KMS-11 (cell line): ENCODE measurements around the gene PHF21B.

Experiments
- H2AFZ ChIP-seq: fragments of 200-600 bp; sonication (generic); 2 replicates; pipeline ENCODE4 v1.6.1; 2016; ENCODE audit warnings: antibody characterized with exemption, mixed run types, low read depth
- H3K27ac ChIP-seq: fragments of 200-600 bp; sonication (generic); 2 replicates; pipeline ENCODE4 v1.6.1; 2016; ENCODE audit warnings: mild to moderate bottlenecking, mixed run types
- H3K27me3 ChIP-seq: fragments of 200-600 bp; sonication (generic); 2 replicates; pipeline ENCODE4 v1.6.1; 2017; ENCODE audit warnings: mild to moderate bottlenecking, low read depth, mixed run types, moderate library complexity; ENCODE audit not compliant: insufficient read depth
- H3K36me3 ChIP-seq: fragments of 200-600 bp; sonication (generic); 2 replicates; pipeline ENCODE4 v1.6.1; 2017; ENCODE audit warnings: mild to moderate bottlenecking, mixed run types; ENCODE audit not compliant: insufficient read depth
- H3K4me1 ChIP-seq: fragments of 200-600 bp; sonication (generic); 2 replicates; pipeline ENCODE4 v1.6.1; 2016; ENCODE audit warnings: mild to moderate bottlenecking, low read depth, mixed run types; ENCODE audit not compliant: poor library complexity, severe bottlenecking
- H3K4me2 ChIP-seq: fragments of 200-600 bp; sonication (generic); 2 replicates; pipeline ENCODE4 v1.7.0; 2016; ENCODE audit warnings: mild to moderate bottlenecking, mixed run types
- H3K4me3 ChIP-seq: fragments of 200-600 bp; sonication (generic); IDR thresholded peaks from 2 replicates; pipeline ENCODE4 v1.6.1; 2017; ENCODE audit warnings: low read depth, low read length, mixed read lengths; ENCODE audit not compliant: insufficient read depth
- H3K79me2 ChIP-seq: fragments of 200-600 bp; sonication (generic); 2 replicates; pipeline ENCODE4 v1.6.1; 2016; ENCODE audit warnings: low read depth, mixed run types; ENCODE audit not compliant: insufficient read depth
- H3K9ac ChIP-seq: fragments of 200-600 bp; sonication (generic); 2 replicates; pipeline ENCODE4 v1.6.1; 2016; ENCODE audit warnings: mild to moderate bottlenecking, mixed run types
- H4K20me1 ChIP-seq: fragments of 200-600 bp; sonication (generic); 2 replicates; pipeline ENCODE4 v1.6.1; 2016; ENCODE audit warnings: mild to moderate bottlenecking, mixed run types; ENCODE audit not compliant: insufficient read depth
- CTCF ChIP-seq: fragments of 200-600 bp; sonication (generic); conservative IDR thresholded peaks from 2 replicates; pipeline ENCODE4 v1.6.1; 2017; ENCODE audit warnings: low read depth, mild to moderate bottlenecking, antibody characterized with exemption, low read length, moderate library complexity, mixed read lengths

PHF21B gene

GRCh38 chr22:44995715-44996114 lies 14.1 kb downstream of the PHF21B start:
- Histone ChIP-seq H3K4me1 (no peaks in the 10 kb centered on the region), H3K79me2 (no peaks in the 10 kb centered on the region), H2AFZ (no peak overlapping the region), H3K36me3 (no peaks in the 10 kb centered on the region), H3K4me2 (no peak overlapping the region), H3K9ac (no peak overlapping the region), H3K4me3 (no peak overlapping the region), H3K27me3 (peaks cover 60% of the 10 kb centered on the region; the same call in 1 of the 2 replicates), H4K20me1 (no peaks in the 10 kb centered on the region), H3K27ac (no peak overlapping the region)
- no peak for TF ChIP-seq CTCF

DNA sequence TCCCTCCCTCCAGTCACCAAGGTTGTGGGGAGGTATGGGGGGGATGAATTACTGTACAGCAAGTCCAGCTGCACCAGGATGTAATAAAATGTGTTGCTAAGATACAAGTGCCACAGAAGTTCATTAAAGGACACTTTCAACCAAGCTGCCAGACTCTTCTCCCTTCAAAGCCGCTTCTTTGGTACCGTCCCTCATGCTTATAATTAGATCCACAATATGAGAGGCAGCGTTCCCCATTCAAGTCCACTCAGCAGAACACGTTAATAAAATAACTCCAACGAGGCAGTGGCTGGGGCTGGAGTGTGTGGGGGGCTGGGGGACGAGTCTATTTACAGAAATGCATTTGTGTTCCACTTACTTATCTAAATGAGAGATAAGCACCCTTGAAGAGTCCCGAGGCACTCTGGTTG lies 14.7 kb downstream of the PHF21B start:
- H3K36me3 ChIP-seq = no peaks in the 10 kb centered on the region
- H3K27me3 ChIP-seq = peaks cover 55% of the 10 kb centered on the region; the same call in 1 of the 2 replicates
- H3K4me2 ChIP-seq = no peak overlapping the region
- H2AFZ ChIP-seq = no peak overlapping the region
- no peak for TF ChIP-seq CTCF
- H3K4me3 ChIP-seq = no peak overlapping the region
- no peak overlapping the region for H3K9ac ChIP-seq
- H3K27ac ChIP-seq = no peak overlapping the region
- no peaks in the 10 kb centered on the region for H3K79me2 ChIP-seq
- no peaks in the 10 kb centered on the region for H3K4me1 ChIP-seq
- H4K20me1 ChIP-seq = no peaks in the 10 kb centered on the region

GRCh38 chr22:44994399-44995104 lies 15.3 kb downstream of the PHF21B start:
- peaks cover 51% of the 10 kb centered on the region; the same call in 1 of the 2 replicates for H3K27me3 ChIP-seq
- H4K20me1 ChIP-seq = no peaks in the 10 kb centered on the region
- H2AFZ ChIP-seq = no peak overlapping the region
- H3K79me2 ChIP-seq = no peaks in the 10 kb centered on the region
- no peaks in the 10 kb centered on the region for H3K36me3 ChIP-seq
- no peak for TF ChIP-seq CTCF
- H3K4me1 ChIP-seq = no peaks in the 10 kb centered on the region
- no peak overlapping the region for H3K4me3 ChIP-seq
- no peak overlapping the region for H3K9ac ChIP-seq
- H3K27ac ChIP-seq = no peak overlapping the region
- no peak overlapping the region for H3K4me2 ChIP-seq

- Histone ChIP-seq H4K20me1 (no peaks in the 10 kb centered on the region), H3K36me3 (no peaks in the 10 kb centered on the region)
These were observed 17.6 kb downstream of the PHF21B start for GRCh38 chr22:44992166-44992565.

More at GRCh38 chr22:44992166-44992565, 17.6 kb downstream of the PHF21B start:
- Histone ChIP-seq H3K4me3 (no peak overlapping the region), H3K9ac (no peak overlapping the region), H3K79me2 (no peaks in the 10 kb centered on the region), H3K4me2 (no peak overlapping the region), H3K27me3 (peaks cover 42% of the 10 kb centered on the region; the same call in 1 of the 2 replicates), H3K4me1 (no peaks in the 10 kb centered on the region), H2AFZ (no peak overlapping the region), H3K27ac (no peak overlapping the region)
- TF ChIP-seq CTCF = no peak
